Mesenteric fat pad (tissue), 1 donor: Measurements from ENCODE around the gene PAGE2. TPM values are rescaled to one million over a fixed set of nuclear protein-coding genes. Genes with fewer than 3 reads are reported as not detected.
"Not testable (repeated sequence)": the region's sequence is repeated elsewhere in the genome, so short reads cannot be mapped to it uniquely, and the experiment has no call there.

Experiments used
- DNase-seq: peaks from one replicate; pipeline ENCODE4 v3.0.0-alpha.2; 2020; ENCODE audit warnings: low spot score
- total RNA-seq: library from RNA; stranded (reverse); fragmentation: NEBNext Ultra II Directional; extraction: Animal tissue kit (Norgen Biotek cat#: 25700); gene quantifications from one replicate; pipeline ENCODE4 v1.2.1, GENCODE V29; 2021
- donor health status: DM: yes; HTN: yes; CAD: no.

The PAGE2 gene
- total RNA-seq, 1 donor from 2014 or later = not detected

- no peak for DNase-seq
Observed at GRCh38 chrX:55120761-55121358, 32.0 kb downstream of the PAGE2 start.

- no peak for DNase-seq
Observed at GRCh38 chrX:55123900-55124299, 35.1 kb downstream of the PAGE2 start.

GRCh38 chrX:55127692-55128091 is 38.9 kb downstream of the PAGE2 start:
- no peak for DNase-seq

GRCh38 chrX:55129361-55129760 is 40.5 kb downstream of the PAGE2 start:
- DNase-seq = no peak

GRCh38 chrX:55130481-55130880 is 41.7 kb downstream of the PAGE2 start:
- DNase-seq = no peak

GRCh38 chrX:55132416-55132815 is 43.6 kb downstream of the PAGE2 start:
- no peak for DNase-seq

- DNase-seq = no peak
Observed at GRCh38 chrX:55135171-55135570, 46.4 kb downstream of the PAGE2 start.

- not testable (repeated sequence) for DNase-seq
Observed at GRCh38 chrX:55140800-55141199, 52.0 kb downstream of the PAGE2 start.

Other genes with a start within 250 kb of the PAGE2 start
- 3.9 TPM for gene TRO, start 168.2 kb upstream of the PAGE2 start, total RNA-seq
- 18.5 TPM for gene PFKFB1, start 94.8 kb upstream of the PAGE2 start, total RNA-seq
- gene APEX2, start 88.7 kb upstream of the PAGE2 start, total RNA-seq = 13.1 TPM
- gene ALAS2, start 58.0 kb upstream of the PAGE2 start, total RNA-seq = 1.1 TPM
- not detected for gene PAGE2B, start 14.0 kb upstream of the PAGE2 start, total RNA-seq
- gene PAGE5, start 131.3 kb downstream of the PAGE2 start, total RNA-seq = not detected
- gene PAGE3, start 175.9 kb downstream of the PAGE2 start, total RNA-seq = not detected